Endometrial microvascular endothelial cells (primary cell): ENCODE results near the gene RIPPLY2. TPM values are rescaled to one million over a fixed set of nuclear protein-coding genes. Genes with fewer than 3 reads are reported as not detected.

ENCODE experiments used
- in situ Hi-C: cut with HindIII; loops from 2 replicates; pipeline ENCODE4 v1.10.0; 2017; ENCODE audit warnings: low sequenced_read_pairs, low pct_unique_long_range_greater_than_20kb; ENCODE audit errors: inconsistent ontology term
- total RNA-seq: library from RNA; depleted of rRNA; stranded (reverse); fragments of >200 nt; gene quantifications from one replicate; pipeline ENCODE4 v1.2.3, GENCODE V29; 2015; ENCODE audit errors: inconsistent ontology term

Gene RIPPLY2
- total RNA-seq, 1 donor from 2014 or later = not detected

DNA sequence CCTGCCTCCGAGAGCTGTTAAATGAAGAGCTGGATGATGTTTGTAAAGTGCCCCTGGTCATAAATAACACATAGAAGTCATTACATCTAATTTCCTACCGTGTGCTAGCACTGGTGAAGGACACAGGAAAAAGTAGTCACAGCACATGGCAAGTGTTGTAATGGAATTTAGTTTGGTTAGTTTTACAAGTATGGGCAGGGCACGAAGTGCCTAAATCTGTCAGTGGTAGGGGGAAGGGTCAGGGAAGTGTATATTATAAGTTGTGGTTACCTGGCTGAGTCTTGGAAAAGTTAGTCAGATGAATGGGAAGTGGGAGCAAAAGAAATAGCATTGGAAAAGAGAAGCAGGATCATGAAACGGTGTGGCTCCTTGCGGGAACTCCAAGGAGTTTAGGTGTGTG is 1.6 kb downstream of the RIPPLY2 start:
- in situ Hi-C loops = no loop called here

DNA sequence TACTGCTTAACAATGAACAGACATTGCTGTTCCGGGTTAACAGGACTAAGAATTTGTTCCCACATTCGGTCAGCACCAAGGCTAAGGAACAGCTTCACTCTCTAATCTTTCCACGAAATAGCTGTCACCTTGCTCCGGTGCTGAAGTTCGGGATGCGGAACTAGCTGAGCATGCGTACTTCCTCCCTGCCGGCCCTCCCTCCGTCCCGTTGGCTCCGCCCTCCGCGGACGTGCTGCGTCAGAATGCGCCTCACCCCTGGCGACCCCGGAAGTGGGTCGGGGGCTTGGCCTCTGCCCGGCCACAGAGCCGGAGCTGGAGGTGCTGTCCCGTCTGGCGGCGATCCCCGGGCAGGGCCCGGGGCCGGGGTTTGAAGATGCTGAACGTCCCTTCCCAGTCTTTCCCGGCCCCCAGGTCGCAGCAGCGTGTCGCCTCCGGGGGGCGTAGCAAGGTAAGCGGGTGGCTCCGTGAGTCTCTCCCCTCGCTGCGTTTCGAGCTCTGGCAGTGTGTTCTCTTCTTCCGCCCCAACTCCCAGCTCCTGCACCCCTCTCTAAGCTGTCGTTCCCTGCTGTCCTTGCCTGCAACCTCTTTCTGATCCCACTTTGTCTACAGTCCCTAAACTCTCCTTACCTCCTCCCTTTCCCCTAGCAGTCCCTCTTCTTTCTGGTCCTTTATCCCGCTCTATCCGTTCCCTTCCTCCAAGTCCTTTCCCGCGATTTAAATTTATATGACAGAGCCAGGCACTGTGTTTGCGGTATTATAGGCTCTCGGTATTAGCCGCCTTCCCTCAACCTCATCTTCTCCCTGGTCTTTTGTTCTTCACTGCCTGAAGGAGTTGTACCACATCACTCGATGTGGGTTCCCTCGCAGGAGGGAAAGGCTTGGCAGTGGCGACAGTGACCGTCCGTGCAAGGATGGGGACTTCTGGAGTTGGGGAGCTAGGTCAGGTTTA is 6.5 kb downstream of the RIPPLY2 start, which contains the start of gene CYB5R4:
Gene CYB5R4, plus strand, starts transcription at position 280 of the 949 bp plus-strand sequence. Its CDS starts 94 bp downstream, at position 374.
- in situ Hi-C loops = no loop called here

DNA sequence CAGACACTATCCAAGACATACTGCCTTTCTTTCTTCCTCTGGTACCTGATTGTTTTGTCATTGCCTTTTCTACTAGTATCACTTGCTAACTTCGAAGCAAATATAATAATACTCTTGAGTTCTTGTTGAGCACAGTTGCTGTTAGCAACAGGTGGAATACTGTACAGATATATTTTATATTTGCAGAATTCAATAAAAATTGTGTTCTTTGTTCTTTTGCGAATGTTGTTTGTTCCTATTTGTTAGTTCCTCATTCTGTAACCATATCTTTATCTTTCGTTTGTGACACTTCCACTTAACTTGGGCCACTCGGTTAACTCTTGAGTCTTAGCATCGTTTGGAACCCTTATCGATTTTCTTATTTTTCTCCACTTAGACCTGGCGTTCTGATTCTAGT is 7.2 kb downstream of the RIPPLY2 start:
- in situ Hi-C loops = no loop called here

DNA sequence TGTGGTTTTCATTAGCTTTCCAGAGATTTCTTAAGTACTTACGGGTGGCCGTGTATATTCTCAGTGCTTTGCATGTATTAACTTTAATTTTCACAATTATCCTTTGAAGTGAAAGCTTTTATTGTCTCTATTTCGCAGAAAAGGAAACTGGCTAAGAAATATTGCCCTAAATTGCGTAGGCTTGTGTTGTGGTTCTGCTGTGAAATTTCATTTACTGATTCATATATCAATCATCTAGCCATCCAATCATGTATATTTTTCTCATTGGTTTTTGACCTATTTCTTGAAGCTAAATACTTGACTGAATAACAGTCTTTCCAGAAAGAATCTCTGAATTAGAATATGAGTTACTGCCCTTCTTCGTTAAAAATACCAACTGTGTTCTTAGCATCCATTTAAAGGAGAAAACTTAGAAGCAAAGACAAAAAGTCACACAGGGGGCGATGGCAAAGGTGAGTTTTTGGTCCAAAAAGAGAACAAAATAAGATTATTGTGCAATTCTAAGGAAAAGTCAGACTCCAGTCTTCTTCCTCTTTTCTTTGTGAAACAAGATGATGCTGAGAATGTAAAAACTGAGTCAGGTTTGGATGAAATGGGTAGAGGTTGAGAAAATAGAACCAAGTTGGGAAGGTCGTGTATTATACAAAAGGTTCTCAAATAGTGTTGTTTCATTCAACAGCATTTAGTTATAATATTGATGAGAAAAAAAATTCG is 7.8 kb downstream of the RIPPLY2 start:
- in situ Hi-C loops = no loop called here

DNA sequence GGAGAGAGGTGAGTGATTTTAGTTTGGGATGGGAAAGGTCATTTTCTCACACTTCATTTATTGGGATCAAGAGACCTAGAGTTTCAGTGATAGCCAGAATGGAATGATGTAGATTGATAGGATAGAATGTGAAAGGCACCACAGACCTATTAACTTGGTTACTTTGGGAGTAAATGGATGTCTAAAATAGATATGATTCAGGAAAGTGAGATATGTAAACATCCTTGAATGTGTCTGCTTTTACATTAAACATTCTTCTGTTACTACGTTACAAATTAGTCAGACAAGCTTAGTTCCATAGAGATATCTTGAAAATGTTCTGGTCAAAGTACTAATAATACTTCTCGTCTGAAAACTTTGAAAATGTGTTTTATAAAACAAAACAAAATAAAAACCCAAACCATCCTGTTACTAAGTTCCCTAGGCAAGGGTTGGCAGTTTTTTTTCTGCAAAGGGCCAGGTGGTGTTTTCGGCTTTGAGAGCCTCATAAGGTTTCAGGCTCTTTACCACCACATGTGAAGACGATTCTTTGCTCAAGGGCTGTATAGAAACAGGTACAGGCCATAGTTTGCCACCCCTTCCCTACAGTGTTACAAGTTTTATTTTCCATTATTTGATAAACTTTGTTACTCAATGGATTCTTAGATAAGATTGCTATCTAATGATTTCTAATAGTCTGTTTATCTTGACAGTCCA is 9.8 kb downstream of the RIPPLY2 start:
- in situ Hi-C loops = no loop called here

DNA sequence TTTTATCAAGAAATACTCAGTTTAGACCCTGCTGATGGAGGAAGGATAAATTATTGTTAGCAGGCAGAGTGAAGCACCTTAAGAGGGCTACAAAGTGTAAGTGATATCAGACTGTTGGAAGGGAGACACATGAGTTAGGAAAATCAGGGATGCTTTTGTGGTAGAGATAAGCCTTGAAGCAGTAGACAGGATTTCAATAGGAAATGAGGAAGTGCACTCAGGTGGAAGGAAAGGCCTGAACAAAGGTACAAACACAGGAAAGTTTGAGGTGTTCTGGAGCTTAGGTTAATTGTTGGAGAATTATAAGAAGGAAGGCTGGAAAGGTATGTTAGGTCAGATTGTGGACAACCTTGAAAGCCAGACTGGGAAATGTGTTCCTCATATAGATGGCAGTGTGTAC is 13.9 kb downstream of the RIPPLY2 start:
- in situ Hi-C loops = no loop called here

DNA sequence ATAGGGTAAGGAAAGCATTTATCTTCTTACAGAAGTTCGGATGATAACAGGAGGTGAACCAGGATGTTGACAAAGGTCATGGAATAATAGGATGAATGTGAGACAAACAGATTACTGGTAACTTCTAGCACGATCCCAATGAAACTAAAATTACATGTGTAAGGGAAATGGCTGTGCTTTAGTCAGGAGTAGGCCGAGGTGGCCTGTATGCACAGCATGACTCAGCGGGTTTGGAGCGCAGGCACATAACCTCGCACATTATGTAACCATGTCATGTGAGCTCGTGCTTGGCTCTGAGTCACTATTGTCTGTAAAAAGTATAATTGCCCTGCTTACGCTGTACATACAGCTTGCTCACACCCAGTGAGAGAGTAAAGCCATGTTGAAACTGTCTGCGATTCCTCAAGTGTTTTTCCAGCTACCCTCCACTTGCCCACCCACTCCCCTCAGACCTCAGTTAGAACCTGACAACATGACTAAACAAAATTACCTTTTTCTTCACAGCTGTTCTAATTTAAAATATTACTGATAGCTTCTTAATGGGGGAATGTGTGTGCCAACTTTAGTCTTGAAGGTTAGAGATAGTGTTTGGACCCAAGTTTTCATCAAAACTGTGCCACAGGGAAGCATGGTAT is 14.5 kb downstream of the RIPPLY2 start:
- in situ Hi-C loops = no loop called here

DNA sequence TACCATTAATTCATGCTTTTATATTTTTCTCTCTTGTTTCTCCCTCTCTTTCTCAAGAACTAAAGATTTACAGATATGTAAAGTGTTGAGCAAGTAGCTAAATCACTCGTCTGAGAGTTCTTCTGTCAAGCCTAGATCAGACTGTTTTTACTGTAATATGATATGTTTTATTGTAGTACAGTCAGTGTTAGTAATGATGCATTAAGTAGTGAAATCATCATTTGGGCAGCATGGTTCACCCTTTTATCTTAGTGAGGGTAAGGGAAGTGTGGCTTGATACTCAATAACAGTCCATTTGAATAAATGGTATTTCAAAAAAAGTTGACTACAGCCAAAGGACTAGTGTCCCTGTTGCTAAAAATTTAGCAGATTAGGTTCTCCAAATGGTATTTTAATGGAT is 15.5 kb downstream of the RIPPLY2 start:
- in situ Hi-C loops = no loop called here

DNA sequence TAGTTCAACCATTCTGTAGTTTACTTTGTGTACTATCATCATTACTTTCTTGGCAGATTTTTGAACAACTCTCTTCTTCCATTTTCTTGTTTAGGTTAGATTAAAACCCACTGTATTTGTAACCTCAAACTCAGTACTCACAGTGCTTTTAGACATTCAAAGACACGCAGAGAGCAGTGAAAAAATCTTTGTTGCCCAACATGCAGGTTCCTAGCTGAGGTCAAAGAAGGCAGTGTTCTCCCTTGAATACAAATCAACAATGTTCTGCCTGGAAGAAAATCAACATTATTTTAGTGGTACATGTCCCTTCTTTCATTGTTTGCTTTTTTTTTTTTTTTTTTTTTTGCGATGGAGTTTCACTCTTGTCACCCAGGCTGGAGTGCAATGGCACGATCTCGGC is 17.5 kb downstream of the RIPPLY2 start:
- in situ Hi-C loops = no loop called here

DNA sequence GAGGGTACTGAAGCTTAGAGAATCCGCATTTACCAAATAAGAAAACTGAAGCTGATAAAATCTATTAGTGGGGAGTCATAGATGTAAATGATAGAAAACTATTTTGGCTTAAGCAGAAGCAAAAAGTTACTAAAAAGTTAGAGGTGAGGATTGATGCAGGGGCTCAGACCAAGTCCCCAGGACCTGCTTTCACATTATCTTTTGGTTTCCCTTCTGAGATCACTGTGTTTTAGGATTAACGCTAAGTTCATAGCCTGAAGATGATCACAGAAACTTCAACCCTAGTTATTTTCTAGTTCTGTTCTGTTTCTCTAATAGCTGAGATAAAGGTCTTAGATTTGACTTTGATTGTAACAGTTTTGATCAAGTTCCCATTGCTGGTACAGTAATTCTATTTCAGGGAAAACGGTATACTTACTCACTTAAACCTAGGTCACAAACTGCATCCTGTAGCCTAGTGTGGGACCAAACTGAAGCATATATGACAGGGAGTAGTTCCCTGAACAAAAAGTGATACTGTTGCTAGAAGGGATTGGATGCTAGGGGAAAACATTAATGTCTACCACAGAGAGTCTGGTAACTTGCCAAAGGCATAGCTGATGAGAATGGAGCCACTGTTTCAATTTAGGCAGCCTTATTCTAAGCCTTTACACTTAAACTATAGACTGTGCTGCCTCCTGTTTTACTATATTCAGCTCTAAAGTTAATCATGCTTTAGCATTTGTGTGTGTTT is 19.4 kb downstream of the RIPPLY2 start:
- in situ Hi-C loops = no loop called here

DNA sequence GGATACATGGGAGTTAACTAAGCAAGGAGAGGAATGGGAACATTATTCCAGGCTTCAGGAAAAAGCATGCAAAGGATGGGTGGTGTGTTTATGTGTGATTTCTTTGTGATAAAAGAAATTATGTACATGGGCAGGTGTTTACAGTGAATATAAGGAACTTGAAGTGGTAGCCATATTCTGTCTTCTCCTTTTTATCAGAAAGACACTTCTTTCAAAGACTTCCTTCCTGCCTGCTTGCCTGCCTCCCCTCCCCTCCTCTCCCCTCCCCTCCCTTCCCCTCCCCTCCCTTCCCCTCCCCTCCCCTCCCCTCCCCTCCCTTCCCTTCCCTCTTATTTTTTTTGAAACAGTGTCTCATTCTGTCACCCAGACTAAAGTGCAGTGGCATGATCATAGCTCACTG is 20.7 kb downstream of the RIPPLY2 start:
- in situ Hi-C loops = no loop called here

DNA sequence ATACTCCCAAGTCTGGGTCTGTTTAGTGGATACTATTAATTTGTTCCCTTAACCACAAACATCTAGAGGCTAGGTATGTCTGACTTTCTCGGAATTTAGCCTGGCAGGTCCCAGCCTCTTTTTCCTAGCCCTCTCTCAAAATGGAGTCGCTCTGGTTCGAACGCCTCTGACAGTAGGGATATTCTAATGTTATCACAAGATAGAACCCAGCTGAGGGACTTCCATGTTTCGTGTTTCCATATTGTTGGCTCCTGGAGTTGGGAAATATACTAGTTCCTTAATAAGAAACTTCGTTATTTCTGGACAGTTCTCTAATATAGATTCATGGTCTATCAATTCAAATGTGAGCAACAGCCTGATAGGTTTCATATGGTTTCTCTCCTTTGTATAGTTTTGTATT is 22.7 kb downstream of the RIPPLY2 start:
- in situ Hi-C loops = no loop called here

DNA sequence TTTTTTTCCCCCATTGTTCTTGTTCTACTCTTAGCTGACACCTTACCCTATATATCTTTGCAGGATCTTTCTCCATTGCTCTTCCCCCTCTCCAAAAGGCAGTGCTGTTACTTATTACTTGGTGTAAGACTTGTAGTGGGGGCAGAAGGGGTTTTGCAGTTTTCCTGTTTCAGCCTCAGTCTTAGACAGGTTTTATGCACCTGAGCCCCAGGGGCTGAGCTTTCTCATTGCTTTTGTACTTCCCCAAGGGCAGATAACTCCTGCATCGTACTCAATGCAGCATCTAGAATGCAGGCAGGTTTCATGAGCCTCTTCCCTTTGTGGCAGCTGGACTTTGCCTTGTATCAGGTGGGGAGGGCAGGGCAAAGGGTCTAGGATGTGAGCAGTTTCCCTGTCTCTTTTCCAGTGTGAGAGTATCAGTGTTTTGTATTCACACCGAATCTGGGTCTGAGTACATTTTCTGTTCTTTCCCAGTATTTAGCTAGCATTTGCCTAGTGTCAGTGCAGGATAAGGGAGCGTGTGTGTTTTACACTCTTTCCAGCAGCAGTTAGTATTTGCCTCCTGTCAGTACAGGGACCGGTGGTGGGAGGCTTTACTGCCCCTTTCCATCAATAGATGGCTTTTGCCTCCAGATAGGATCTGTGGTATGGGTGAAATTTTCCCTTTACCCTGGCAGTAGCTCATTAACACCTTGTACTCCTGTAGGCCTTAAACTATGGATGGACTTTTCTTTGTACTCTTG is 25.9 kb downstream of the RIPPLY2 start:
- in situ Hi-C loops = no loop called here

DNA sequence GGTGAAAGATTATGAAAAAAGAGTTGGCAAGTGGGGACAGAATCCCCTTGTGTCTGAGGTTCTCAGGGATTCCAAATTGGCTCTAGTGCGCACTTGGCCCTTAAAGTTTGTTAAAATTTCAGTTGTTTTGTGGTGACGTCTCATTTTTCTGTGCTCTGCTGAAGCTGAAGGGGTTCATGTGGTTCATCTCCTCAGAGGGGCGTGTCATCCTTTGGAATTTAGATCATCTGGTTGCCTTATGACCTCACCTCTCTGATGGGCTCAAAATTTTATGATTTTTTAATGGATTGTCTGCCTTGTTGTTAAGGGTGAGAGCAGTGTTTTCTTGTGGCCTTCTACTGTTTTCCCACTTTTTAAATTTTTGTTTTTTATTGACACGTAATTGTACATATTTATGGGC is 26.6 kb downstream of the RIPPLY2 start:
- in situ Hi-C loops = no loop called here

DNA sequence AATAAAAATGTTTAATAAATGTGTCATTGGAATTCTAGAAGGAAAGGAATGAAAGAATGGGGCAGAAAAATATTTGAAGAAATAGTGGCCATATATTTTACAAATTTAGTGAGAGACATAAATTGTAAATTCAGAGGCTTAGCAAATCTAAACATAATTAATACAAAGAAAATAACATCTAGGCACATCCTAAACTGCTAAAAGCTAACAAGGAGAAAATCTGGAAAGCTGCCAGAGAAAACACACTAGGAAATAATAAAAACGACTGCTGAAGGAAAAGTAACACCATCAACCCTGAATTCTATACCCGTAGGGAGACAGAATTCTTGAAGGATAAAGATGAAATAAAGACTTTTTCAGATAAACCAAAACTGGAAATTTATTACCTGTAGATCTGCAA is 30.1 kb downstream of the RIPPLY2 start:
- in situ Hi-C loops = no loop called here

DNA sequence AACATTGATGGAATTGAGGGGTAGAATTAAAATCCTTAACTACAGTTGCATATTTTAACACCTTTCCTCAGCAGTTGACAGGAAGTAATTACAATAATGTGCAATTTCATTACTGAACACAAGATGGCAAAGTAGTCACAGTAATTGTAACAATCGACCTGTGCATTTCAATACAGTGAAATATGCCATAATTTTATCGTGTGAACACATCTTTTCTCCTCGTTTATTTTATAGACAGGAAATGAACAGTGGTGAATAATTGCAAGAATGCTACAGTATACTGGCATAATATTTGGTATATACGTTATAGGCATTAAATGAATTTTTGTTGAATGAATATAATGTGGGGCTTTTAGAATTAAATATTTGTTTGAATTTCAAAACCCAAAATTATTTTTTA is 31.4 kb downstream of the RIPPLY2 start:
- in situ Hi-C loops = no loop called here

DNA sequence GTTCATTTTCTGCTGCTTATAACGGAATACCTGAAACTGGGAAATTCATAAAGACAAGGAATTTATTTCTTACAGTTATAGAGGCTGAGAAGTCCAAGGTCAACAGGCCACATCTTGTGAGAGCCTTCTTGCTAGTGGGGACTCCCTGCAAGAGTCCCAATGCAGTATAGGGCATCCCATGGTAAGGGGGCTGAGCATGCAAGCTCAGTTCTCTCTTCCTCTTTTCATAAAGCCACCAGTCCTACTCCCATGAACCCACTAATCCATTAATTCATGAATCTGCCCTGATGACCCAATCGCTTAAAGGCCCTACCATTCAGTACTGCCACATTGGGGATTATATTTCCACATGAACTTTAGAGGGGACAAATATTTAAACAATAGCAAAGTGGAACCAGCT is 32.8 kb downstream of the RIPPLY2 start:
- in situ Hi-C loops = no loop called here

DNA sequence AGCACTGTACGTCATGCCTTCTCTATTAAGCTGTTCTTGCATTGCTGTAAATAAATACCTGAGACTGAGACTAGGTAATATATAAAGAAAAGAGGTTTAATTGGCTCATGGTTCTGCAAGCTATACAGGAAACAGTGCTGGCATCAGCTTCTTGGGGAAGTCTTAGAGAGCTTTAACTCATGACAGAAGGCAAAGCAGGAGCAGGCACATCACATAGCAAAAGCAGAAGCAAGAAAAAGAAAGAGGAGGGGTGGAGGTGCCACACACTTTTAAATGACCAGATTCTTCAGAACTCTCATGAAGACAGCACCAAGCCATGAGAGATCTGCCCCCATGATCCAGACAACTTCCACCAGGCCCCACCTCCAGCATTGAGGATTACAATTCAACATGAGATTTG is 36.5 kb downstream of the RIPPLY2 start:
- in situ Hi-C loops = no loop called here
